ENCODE measurements around the gene MROH9.
"Not testable (repeated sequence)": the region's sequence is repeated elsewhere in the genome, so short reads cannot be mapped to it uniquely, and the experiment has no call there.

Gene MROH9

GRCh38 chr1:170927955-170928840 is 7.1 kb upstream of the MROH9 start:
- H3K9ac ChIP-seq (ENCODE audit: low read depth, low read length) = no peak overlapping the region
- no peak overlapping the region for H3K4me3 ChIP-seq (ENCODE audit: low read length)
- H3K27me3 ChIP-seq (ENCODE audit: insufficient read depth, low read length) = no peaks in the 10 kb centered on the region
- 90% methylated on average over 5 of the region's 8 CpGs for WGBS
- no peaks in the 10 kb centered on the region for H3K9me3 ChIP-seq (ENCODE audit: insufficient read depth, low read depth, low read length)
- H3K36me3 ChIP-seq (ENCODE audit: insufficient read depth, low read length) = no peaks in the 10 kb centered on the region
- H3K4me1 ChIP-seq (ENCODE audit: insufficient read depth, low read length) = peaks cover 4% of the 10 kb centered on the region; the same call in 1 of the 2 replicates
- H3K27ac ChIP-seq (ENCODE audit: low read depth, low read length) = no peak overlapping the region

GRCh38 chr1:170929412-170929834 is 5.9 kb upstream of the MROH9 start:
- Histone ChIP-seq H3K9me3 (ENCODE audit: insufficient read depth, low read depth, low read length) (no peaks in the 10 kb centered on the region), H3K9ac (ENCODE audit: low read depth, low read length) (no peak overlapping the region), H3K27me3 (ENCODE audit: insufficient read depth, low read length) (no peaks in the 10 kb centered on the region), H3K4me3 (ENCODE audit: low read length) (no peak overlapping the region), H3K27ac (ENCODE audit: low read depth, low read length) (no peak overlapping the region), H3K36me3 (ENCODE audit: insufficient read depth, low read length) (no peaks in the 10 kb centered on the region), H3K4me1 (ENCODE audit: insufficient read depth, low read length) (peaks cover 4% of the 10 kb centered on the region; the same call in 1 of the 2 replicates)
- 69% methylated on average over 3 of the region's 4 CpGs for WGBS

DNA sequence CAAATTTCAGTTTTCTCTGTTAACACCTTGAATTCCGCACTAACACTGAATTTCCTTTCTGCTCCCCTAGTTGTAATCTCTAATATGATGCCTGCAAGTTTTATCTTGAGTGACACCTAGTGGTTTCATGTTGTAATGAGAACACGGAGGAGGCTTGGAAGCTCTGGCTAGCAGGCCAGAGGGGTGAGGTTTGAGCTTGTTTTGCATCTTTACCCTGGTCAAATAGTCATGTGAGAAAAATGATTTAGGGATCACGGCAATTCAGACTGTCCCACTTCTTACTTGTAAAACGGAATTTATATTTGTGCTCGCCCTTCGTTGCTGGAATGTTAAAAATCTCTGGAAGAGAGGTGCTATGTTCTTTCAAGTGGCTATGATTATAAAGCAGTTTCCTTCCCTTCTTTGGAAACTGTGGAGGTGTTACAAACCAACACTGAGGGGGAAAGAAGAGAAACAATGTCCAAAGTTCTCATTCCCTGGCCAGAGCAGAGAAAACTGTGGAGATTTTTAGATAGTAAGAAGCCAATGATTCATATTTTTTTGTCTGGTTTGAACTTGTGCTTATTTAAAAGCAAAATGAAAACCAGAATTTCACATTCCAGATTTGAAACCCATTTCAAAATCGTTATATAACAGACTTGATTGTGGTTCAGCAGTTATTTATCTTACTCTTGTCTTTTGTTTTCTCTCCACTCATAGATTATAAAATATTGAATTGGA is 5.3 kb upstream of the MROH9 start:
- H3K9me3 ChIP-seq (ENCODE audit: insufficient read depth, low read depth, low read length) = no peaks in the 10 kb centered on the region
- WGBS = 13% methylated on average over 6 of the region's 7 CpGs
- H3K36me3 ChIP-seq (ENCODE audit: insufficient read depth, low read length) = no peaks in the 10 kb centered on the region
- H3K4me1 ChIP-seq (ENCODE audit: insufficient read depth, low read length) = peaks cover 4% of the 10 kb centered on the region; the same call in 1 of the 2 replicates
- H3K9ac ChIP-seq (ENCODE audit: low read depth, low read length) = no peak overlapping the region
- H3K27me3 ChIP-seq (ENCODE audit: insufficient read depth, low read length) = no peaks in the 10 kb centered on the region
- no peak overlapping the region for H3K27ac ChIP-seq (ENCODE audit: low read depth, low read length)
- no peak overlapping the region for H3K4me3 ChIP-seq (ENCODE audit: low read length)

DNA sequence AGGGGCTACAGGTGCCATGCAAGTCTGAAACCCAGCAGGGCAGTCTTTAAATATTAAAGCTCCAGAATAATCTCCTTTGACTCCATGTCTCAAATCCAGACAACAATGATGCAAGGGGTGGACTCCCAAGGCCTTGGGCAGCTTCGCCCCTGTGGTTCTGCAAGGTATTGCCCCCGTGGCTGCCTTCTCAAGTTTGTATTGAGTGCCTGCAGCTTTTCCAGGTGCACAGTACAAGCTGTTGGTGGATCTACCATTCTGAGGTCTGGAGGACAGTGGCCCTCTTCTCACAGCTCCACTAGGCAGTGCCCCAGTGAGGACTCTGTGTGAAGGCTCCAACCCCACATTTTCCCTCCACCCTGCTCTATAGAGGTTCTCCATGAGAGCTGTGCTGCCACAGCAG is 3.7 kb upstream of the MROH9 start:
- 95% methylated on average over 2 of the region's 2 CpGs for WGBS
- no peak overlapping the region for H3K27ac ChIP-seq (ENCODE audit: low read depth, low read length)
- no peaks in the 10 kb centered on the region for H3K36me3 ChIP-seq (ENCODE audit: insufficient read depth, low read length)
- peaks cover 4% of the 10 kb centered on the region; the same call in 1 of the 2 replicates for H3K4me1 ChIP-seq (ENCODE audit: insufficient read depth, low read length)
- H3K9me3 ChIP-seq (ENCODE audit: insufficient read depth, low read depth, low read length) = no peaks in the 10 kb centered on the region
- no peaks in the 10 kb centered on the region for H3K27me3 ChIP-seq (ENCODE audit: insufficient read depth, low read length)
- no peak overlapping the region for H3K4me3 ChIP-seq (ENCODE audit: low read length)
- no peak overlapping the region for H3K9ac ChIP-seq (ENCODE audit: low read depth, low read length)

DNA sequence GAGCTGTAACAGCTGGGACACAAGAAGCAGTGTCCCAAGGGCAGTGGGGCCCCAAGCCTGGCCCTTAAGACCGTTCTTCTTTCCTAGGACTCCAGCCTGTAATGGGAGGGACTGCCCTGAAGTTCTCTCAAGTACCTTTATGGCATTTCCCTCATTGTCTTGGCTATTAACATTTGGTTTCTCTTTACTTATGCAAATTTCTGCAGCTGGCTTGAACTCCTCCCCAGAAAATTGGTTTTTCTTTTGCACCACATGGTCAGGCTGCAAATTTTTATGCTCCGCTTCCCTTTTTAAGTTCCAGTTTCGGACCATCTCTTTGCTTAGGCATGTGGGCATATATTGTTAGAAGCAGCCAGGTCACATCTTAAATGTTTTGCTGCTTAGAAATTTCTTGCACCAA is 3.1 kb upstream of the MROH9 start:
- no peak overlapping the region for H3K4me3 ChIP-seq (ENCODE audit: low read length)
- H3K9ac ChIP-seq (ENCODE audit: low read depth, low read length) = no peak overlapping the region
- 74% methylated on average over 3 of the region's 3 CpGs for WGBS
- no peaks in the 10 kb centered on the region for H3K36me3 ChIP-seq (ENCODE audit: insufficient read depth, low read length)
- no peak overlapping the region for H3K27ac ChIP-seq (ENCODE audit: low read depth, low read length)
- H3K27me3 ChIP-seq (ENCODE audit: insufficient read depth, low read length) = no peaks in the 10 kb centered on the region
- H3K4me1 ChIP-seq (ENCODE audit: insufficient read depth, low read length) = peaks cover 4% of the 10 kb centered on the region; the same call in 1 of the 2 replicates
- no peaks in the 10 kb centered on the region for H3K9me3 ChIP-seq (ENCODE audit: insufficient read depth, low read depth, low read length)

DNA sequence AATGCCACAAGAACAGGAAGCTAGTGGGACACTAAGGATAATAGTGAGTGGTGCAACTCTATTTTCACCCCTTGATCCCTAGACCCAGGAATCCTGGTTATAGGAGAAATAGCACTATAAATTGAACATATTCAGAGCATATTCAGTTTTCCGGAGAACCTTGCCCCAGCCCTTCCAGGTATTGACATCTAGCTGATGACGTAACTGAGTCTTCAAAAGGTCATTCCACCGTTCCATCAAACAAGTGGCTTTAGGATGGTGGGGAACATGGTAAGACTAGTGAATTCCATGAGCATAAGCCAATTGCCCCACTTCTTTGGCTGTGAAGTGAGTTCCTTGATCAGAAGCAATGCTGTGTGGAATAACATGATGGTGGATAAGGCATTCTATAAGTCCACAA is 2.9 kb downstream of the MROH9 start:
- no peaks in the 10 kb centered on the region for H3K4me1 ChIP-seq (ENCODE audit: insufficient read depth, low read length)
- WGBS = 97% methylated on average over 3 of the region's 3 CpGs
- no peak overlapping the region for H3K9ac ChIP-seq (ENCODE audit: low read depth, low read length)
- H3K36me3 ChIP-seq (ENCODE audit: insufficient read depth, low read length) = no peaks in the 10 kb centered on the region
- no peak overlapping the region for H3K4me3 ChIP-seq (ENCODE audit: low read length)
- no peak overlapping the region for H3K27ac ChIP-seq (ENCODE audit: low read depth, low read length)
- H3K27me3 ChIP-seq (ENCODE audit: insufficient read depth, low read length) = no peaks in the 10 kb centered on the region
- H3K9me3 ChIP-seq (ENCODE audit: insufficient read depth, low read depth, low read length) = no peaks in the 10 kb centered on the region

DNA sequence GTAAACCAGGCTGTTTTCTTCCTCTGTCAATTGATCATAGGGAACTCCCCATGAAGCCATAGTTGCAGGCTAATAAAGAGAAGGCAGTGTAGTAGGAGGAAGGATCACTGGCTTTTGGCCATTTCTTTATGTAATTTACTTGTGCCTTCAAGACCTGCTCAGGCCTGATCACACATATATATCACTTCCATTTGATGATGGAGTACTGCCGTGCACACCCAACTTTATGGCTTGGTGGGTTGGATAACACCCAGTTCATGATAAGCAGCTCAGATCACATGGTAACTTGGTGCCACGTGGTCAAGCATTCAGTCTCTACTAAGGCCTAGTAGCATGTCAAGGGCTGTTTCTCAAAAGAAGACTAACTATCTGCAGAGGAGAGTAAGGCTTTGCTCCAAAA is 4.1 kb downstream of the MROH9 start:
- 96% methylated on average over 2 of the region's 2 CpGs for WGBS
- H3K27me3 ChIP-seq (ENCODE audit: insufficient read depth, low read length) = no peaks in the 10 kb centered on the region
- H3K36me3 ChIP-seq (ENCODE audit: insufficient read depth, low read length) = no peaks in the 10 kb centered on the region
- no peaks in the 10 kb centered on the region for H3K4me1 ChIP-seq (ENCODE audit: insufficient read depth, low read length)
- no peak overlapping the region for H3K27ac ChIP-seq (ENCODE audit: low read depth, low read length)
- H3K4me3 ChIP-seq (ENCODE audit: low read length) = no peak overlapping the region
- no peaks in the 10 kb centered on the region for H3K9me3 ChIP-seq (ENCODE audit: insufficient read depth, low read depth, low read length)
- no peak overlapping the region for H3K9ac ChIP-seq (ENCODE audit: low read depth, low read length)

GRCh38 chr1:170951744-170952143 is 16.4 kb downstream of the MROH9 start:
- H3K9me3 ChIP-seq (ENCODE audit: insufficient read depth, low read depth, low read length); H3K4me3 ChIP-seq (ENCODE audit: low read length); H3K4me1 ChIP-seq (ENCODE audit: insufficient read depth, low read length); H3K27me3 ChIP-seq (ENCODE audit: insufficient read depth, low read length); H3K9ac ChIP-seq (ENCODE audit: low read depth, low read length); H3K36me3 ChIP-seq (ENCODE audit: insufficient read depth, low read length); H3K27ac ChIP-seq (ENCODE audit: low read depth, low read length): not testable (repeated sequence)
- 80% methylated on average over 1 of the region's 1 CpG for WGBS

DNA sequence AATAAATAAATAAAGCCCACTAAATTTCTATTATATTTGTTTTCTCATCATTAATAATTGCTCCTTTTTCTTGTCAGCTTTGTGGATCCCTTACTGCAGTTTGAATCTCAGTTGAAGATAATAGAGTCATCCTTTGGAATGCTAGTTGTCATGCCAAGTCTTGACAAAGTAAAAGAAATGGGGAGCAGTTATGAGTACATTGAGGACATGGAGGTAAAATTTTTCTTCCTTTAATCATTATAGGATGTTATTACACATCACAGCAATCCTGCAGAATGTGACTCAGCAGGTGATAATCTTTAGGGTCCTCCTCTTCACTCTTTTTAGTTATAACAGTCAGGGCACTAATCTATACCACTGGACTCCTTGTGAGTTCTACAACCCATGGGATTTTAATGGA is 24.1 kb downstream of the MROH9 start:
- H3K27me3 ChIP-seq (ENCODE audit: insufficient read depth, low read length) = no peaks in the 10 kb centered on the region
- H3K4me1 ChIP-seq (ENCODE audit: insufficient read depth, low read length) = no peaks in the 10 kb centered on the region
- H3K36me3 ChIP-seq (ENCODE audit: insufficient read depth, low read length) = no peaks in the 10 kb centered on the region
- H3K9me3 ChIP-seq (ENCODE audit: insufficient read depth, low read depth, low read length) = no peaks in the 10 kb centered on the region
- no peak overlapping the region for H3K9ac ChIP-seq (ENCODE audit: low read depth, low read length)
- no peak overlapping the region for H3K27ac ChIP-seq (ENCODE audit: low read depth, low read length)
- no peak overlapping the region for H3K4me3 ChIP-seq (ENCODE audit: low read length)

DNA sequence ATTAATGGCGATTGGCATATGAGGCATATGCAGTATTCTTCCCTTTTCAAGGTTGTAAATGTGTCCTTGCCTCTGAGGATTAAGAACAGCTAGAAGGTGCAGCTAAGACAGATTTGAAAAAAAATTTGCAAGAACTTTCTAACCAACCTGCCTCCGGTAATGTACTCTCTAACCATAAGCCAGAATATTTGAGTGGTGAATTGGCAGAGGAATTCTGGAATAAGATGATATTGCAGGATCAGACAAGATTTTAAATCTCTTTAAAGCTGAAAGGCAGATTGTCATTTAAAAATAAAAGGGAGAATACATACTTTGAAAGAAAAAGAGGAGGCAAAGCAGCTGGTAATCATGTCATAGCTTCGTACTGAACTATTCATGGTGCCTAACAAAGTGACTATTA is 29.2 kb downstream of the MROH9 start:
- Histone ChIP-seq H3K9me3 (ENCODE audit: insufficient read depth, low read depth, low read length) (no peaks in the 10 kb centered on the region), H3K36me3 (ENCODE audit: insufficient read depth, low read length) (no peaks in the 10 kb centered on the region), H3K4me3 (ENCODE audit: low read length) (no peak overlapping the region), H3K27ac (ENCODE audit: low read depth, low read length) (no peak overlapping the region), H3K4me1 (ENCODE audit: insufficient read depth, low read length) (no peaks in the 10 kb centered on the region), H3K27me3 (ENCODE audit: insufficient read depth, low read length) (no peaks in the 10 kb centered on the region), H3K9ac (ENCODE audit: low read depth, low read length) (no peak overlapping the region)
- WGBS = 93% methylated on average over 2 of the region's 3 CpGs

- Histone ChIP-seq H3K9ac (ENCODE audit: low read depth, low read length) (no peak overlapping the region), H3K9me3 (ENCODE audit: insufficient read depth, low read depth, low read length) (no peaks in the 10 kb centered on the region), H3K27ac (ENCODE audit: low read depth, low read length) (no peak overlapping the region), H3K36me3 (ENCODE audit: insufficient read depth, low read length) (no peaks in the 10 kb centered on the region), H3K4me1 (ENCODE audit: insufficient read depth, low read length) (no peaks in the 10 kb centered on the region), H3K4me3 (ENCODE audit: low read length) (no peak overlapping the region), H3K27me3 (ENCODE audit: insufficient read depth, low read length) (no peaks in the 10 kb centered on the region)
- WGBS = 44% methylated on average over 4 of the region's 5 CpGs
These were observed 31.9 kb downstream of the MROH9 start for GRCh38 chr1:170967042-170967910.
